ENCODE measurements around the gene DKC1. TPM values are rescaled to one million over a fixed set of nuclear protein-coding genes. Genes with fewer than 3 reads are reported as not detected.
A peak's percentile ranks its signal among the peaks of the same experiment; 100 is the strongest.

The DKC1 gene
- total RNA-seq, 3 donors from 2014 or later (not counting 1 experiment from before 2014, with no cell fraction given): 41.8 to 54.3 (median 53.9) TPM

- Histone ChIP-seq H3K36me3 (ENCODE audit: control insufficient read depth, insufficient read depth, low read length) (no peaks in the 10 kb centered on the region), H3K4me1 (ENCODE audit: control insufficient read depth, insufficient read depth, low read length) (peaks cover 57% of the 10 kb centered on the region), H3K27me3 (ENCODE audit: control insufficient read depth, insufficient read depth, low read length) (no peaks in the 10 kb centered on the region), H3K9me3 (ENCODE audit: control insufficient read depth, insufficient read depth, low read length) (no peaks in the 10 kb centered on the region), H3K27ac (ENCODE audit: low read length) (peak overlapping the region; percentile 92), H3K4me3 (ENCODE audit: low read length) (no peak overlapping the region)
- Mint-ChIP-seq H3K4me3 (peak overlapping the region; percentile 74), H3K4me1 (peaks cover 67 to 76% of the 10 kb centered on the region in 2 donors), H3K27me3 (ENCODE audit: low read depth in 2 of 2) (no peaks in the 10 kb centered on the region), H3K27ac (peak overlapping the region; percentile 86 to 87), H3K9me3 (no peaks in the 10 kb centered on the region), H3K36me3 (no peaks in the 10 kb centered on the region)
- TF ChIP-seq CTCF (IDR thresholded peaks at IDR 0.05): no peak
- intact Hi-C loops (cut with micrococcal nuclease): no loop called here
- peak; percentile 39 to 52 (median 48) for ATAC-seq
- 19% methylated on average over 8 of the region's 8 CpGs for WGBS (ENCODE audit: insufficient coverage)
- peak in 1 of 2 donors; percentile 62 for DNase-seq
These were observed 24.5 kb upstream of the DKC1 start for GRCh38 chrX:154738011-154738738.

GRCh38 chrX:154739952-154740465 lies 22.7 kb upstream of the DKC1 start:
- H3K27ac Mint-ChIP-seq: peak overlapping the region; percentile 86 to 87
- peak; percentile 16 to 53 (median 37) for ATAC-seq
- no peak for TF ChIP-seq CTCF (IDR thresholded peaks at IDR 0.05)

GRCh38 chrX:154742613-154743012 lies 20.1 kb upstream of the DKC1 start:
- Mint-ChIP-seq H3K4me3 (peak overlapping the region; percentile 67), H3K27me3 (ENCODE audit: low read depth in 2 of 2) (no peaks in the 10 kb centered on the region), H3K27ac (peak overlapping the region; percentile 78 to 84), H3K9me3 (no peaks in the 10 kb centered on the region), H3K36me3 (no peaks in the 10 kb centered on the region), H3K4me1 (peaks cover 51 to 54% of the 10 kb centered on the region in 2 donors)
- no peak for ATAC-seq
- intact Hi-C loops (cut with micrococcal nuclease): no loop called here
- no peak for DNase-seq
- no peaks in the 10 kb centered on the region for H3K27me3 ChIP-seq (ENCODE audit: control insufficient read depth, insufficient read depth, low read length)
- TF ChIP-seq CTCF (IDR thresholded peaks at IDR 0.05): no peak
- no peak overlapping the region for H3K4me3 ChIP-seq (ENCODE audit: low read length)
- H3K9me3 ChIP-seq (ENCODE audit: control insufficient read depth, insufficient read depth, low read length): no peaks in the 10 kb centered on the region
- no peaks in the 10 kb centered on the region for H3K36me3 ChIP-seq (ENCODE audit: control insufficient read depth, insufficient read depth, low read length)
- peaks cover 40% of the 10 kb centered on the region for H3K4me1 ChIP-seq (ENCODE audit: control insufficient read depth, insufficient read depth, low read length)
- H3K27ac ChIP-seq (ENCODE audit: low read length): peak overlapping the region; percentile 19

More at GRCh38 chrX:154739952-154740465, 22.7 kb upstream of the DKC1 start:
- H3K4me1 ChIP-seq (ENCODE audit: control insufficient read depth, insufficient read depth, low read length): peaks cover 52% of the 10 kb centered on the region
- DNase-seq: no peak
- no peaks in the 10 kb centered on the region for H3K36me3 ChIP-seq (ENCODE audit: control insufficient read depth, insufficient read depth, low read length)
- H3K27ac ChIP-seq (ENCODE audit: low read length): peak overlapping the region; percentile 60
- no peak overlapping the region for H3K4me3 ChIP-seq (ENCODE audit: low read length)
- Mint-ChIP-seq H3K27me3 (ENCODE audit: low read depth in 2 of 2) (no peaks in the 10 kb centered on the region), H3K36me3 (no peaks in the 10 kb centered on the region), H3K4me3 (peak overlapping the region; percentile 69), H3K4me1 (peaks cover 64 to 66% of the 10 kb centered on the region in 2 donors), H3K9me3 (no peaks in the 10 kb centered on the region)
- 20% methylated on average over 1 of the region's 2 CpGs for WGBS (ENCODE audit: insufficient coverage)
- no peaks in the 10 kb centered on the region for H3K9me3 ChIP-seq (ENCODE audit: control insufficient read depth, insufficient read depth, low read length)
- intact Hi-C loops (cut with micrococcal nuclease): no loop called here
- no peaks in the 10 kb centered on the region for H3K27me3 ChIP-seq (ENCODE audit: control insufficient read depth, insufficient read depth, low read length)

Data from natural killer cell (primary cell).